EH (cell line): Measurements from ENCODE around the gene ARHGAP30.

Experiments
- DNase-seq: peaks from one replicate; pipeline ENCODE4 v3.0.0-alpha.2; 2015; ENCODE audit warnings: low read depth

ARHGAP30 gene

GRCh38 chr1:161009602-161010211 is 60.0 kb downstream of the ARHGAP30 start:
- no peak for DNase-seq

GRCh38 chr1:161008869-161009510 is 60.7 kb downstream of the ARHGAP30 start:
- DNase-seq: peak; percentile 56

GRCh38 chr1:161007369-161007768 is 62.3 kb downstream of the ARHGAP30 start:
- no peak for DNase-seq

DNA sequence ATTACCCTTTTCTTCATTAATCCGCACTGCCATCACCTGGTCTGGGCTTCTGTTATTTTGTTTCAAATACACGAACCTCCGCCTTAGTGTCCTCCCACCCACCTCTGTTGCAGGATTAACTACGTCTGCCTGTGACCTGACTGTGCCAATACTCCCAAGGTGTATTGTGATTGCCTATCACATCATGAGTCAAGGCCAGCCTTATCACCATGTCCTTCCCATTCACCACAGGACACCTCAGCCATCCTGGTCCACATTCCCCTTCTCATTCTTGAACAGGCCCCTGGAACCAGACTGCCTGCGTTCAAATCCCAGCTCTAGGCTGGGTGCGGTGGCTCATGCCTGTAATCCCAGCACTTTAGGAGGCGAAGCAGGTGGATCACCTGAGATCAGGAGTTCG is 63.1 kb downstream of the ARHGAP30 start:
- no peak for DNase-seq

GRCh38 chr1:161001525-161001924 is 68.2 kb downstream of the ARHGAP30 start:
- DNase-seq: peak; percentile 27

DNA sequence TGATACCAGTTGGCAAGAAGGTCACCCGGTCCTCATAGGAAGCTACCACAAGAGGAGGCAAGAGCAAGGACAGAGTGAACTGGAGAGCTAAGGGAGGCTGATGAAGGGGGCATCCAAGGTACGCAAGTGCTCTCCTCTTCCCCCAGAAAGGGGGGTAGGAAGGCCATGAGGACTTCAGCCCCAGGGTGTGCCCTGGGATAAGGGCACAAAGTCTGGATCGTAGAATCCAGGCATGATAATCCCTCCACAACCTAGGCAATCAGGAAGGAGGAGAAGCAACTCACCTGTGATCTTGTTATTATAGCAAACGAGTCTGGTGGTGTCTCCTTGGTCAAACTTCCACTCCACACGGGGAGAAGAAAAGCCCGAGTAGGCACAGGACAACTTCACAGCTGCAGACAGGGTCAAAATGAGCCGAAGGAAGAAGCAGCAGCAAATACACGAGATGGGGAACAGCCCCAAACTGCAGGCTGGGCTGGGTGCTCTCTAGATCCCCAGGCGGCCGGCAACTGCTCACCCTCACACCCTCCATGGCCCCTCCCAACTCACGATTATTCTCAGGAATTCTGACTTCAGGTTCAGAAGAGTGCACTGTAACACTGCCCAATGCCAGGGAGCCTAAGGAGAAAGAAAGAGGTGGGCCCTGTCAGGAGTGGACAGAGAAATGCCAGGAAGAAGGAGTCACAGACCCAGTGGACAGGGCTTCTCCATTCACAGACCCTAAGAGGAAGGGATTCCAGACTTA is 68.8 kb downstream of the ARHGAP30 start:
- no peak for DNase-seq

- no peak for DNase-seq
These were observed 70.3 kb downstream of the ARHGAP30 start for GRCh38 chr1:160999376-160999775.

DNA sequence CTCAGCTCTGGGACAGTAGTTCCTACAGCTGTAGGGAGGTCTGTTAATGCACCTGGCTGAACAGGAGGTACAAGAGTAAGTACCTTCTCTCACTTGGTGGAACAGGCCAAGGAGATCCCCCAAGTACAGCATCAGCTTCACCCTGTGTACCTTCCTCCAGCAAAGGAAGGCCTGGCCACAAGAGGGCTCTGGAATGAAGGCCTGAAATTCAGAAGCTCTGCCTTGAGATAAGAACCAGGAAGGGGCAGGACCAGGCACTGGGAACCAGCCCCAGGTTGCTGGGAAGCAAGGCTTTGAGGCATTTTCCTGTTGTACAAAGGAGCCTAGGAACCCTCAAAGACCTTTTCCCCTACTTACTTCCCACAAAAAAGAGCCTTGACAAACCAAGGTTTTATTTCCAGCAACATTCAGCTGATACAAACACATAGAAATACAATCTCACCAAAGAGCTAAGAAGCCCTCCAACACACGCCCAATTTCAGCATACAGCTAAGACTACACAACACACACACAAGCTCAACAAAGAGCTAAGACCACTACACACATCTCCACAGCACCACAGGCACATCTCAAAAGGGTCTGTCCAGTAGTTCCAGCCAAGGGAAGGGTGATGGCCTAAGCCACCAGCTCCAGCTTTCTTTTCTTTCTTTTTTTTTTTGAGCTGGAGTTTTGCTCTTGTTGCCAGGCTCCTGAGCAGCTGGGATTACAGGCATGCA is 72.2 kb downstream of the ARHGAP30 start:
- DNase-seq: peak; percentile 69
